ENCODE measurements around the gene EXOC3L2. TPM values are rescaled to one million over a fixed set of nuclear protein-coding genes. Genes with fewer than 3 reads are reported as not detected.

The EXOC3L2 gene
- total RNA-seq, 2 experiments from 2014 or later = not detected

GRCh38 chr19:45224645-45225044 lies 20.6 kb downstream of the EXOC3L2 start:
- Histone ChIP-seq H3K36me3 (ENCODE audit: insufficient read depth, low read length) (no peaks in the 10 kb centered on the region), H3K4me3 (ENCODE audit: low read length) (no peak overlapping the region), H3K9me3 (ENCODE audit: control insufficient read depth in 1 of 2, insufficient read depth in 1 of 2, low read length in 2 of 2) (no peaks in the 10 kb centered on the region), H3K4me1 (ENCODE audit: insufficient read depth, low read length) (no peaks in the 10 kb centered on the region), H3K27ac (ENCODE audit: low read depth in 1 of 2, low read length in 2 of 2) (no peak overlapping the region), H3K27me3 (ENCODE audit: control insufficient read depth in 1 of 2, insufficient read depth in 2 of 2, low read length in 2 of 2) (peaks cover 2 to 5% of the 10 kb centered on the region in 2 experiments)
- ChIA-PET POLR2A (no interaction called here), CTCF (no interaction called here)
- intact Hi-C loops (cut with DNase I, micrococcal nuclease) = loop anchor here in 1 of 2 experiments (5.0 kb wide), 1 partner anchor 48 kb away; no protein-coding TSS in a partner anchor
- Mint-ChIP-seq H3K4me3 (no peak overlapping the region), H3K9me3 (no peaks in the 10 kb centered on the region), H3K27me3 (peaks cover 33% of the 10 kb centered on the region), H3K27ac (no peak overlapping the region), H3K36me3 (ENCODE audit: low read depth) (no peaks in the 10 kb centered on the region), H3K4me1 (ENCODE audit: low read depth) (no peaks in the 10 kb centered on the region)
- DNase-seq (no peak), ATAC-seq (ENCODE audit: poor library complexity) (no peak)
- TF ChIP-seq CTCF (IDR thresholded peaks at IDR 0.05) = no peak

GRCh38 chr19:45223879-45224278 lies 21.3 kb downstream of the EXOC3L2 start:
- Histone ChIP-seq H3K27me3 (ENCODE audit: control insufficient read depth in 1 of 2, insufficient read depth in 2 of 2, low read length in 2 of 2) (peaks cover 2 to 5% of the 10 kb centered on the region in 2 experiments), H3K27ac (ENCODE audit: low read depth in 1 of 2, low read length in 2 of 2) (no peak overlapping the region), H3K9me3 (ENCODE audit: control insufficient read depth in 1 of 2, insufficient read depth in 1 of 2, low read length in 2 of 2) (no peaks in the 10 kb centered on the region), H3K4me3 (ENCODE audit: low read length) (no peak overlapping the region), H3K4me1 (ENCODE audit: insufficient read depth, low read length) (no peaks in the 10 kb centered on the region), H3K36me3 (ENCODE audit: insufficient read depth, low read length) (no peaks in the 10 kb centered on the region)
- Mint-ChIP-seq H3K4me1 (ENCODE audit: low read depth) (no peaks in the 10 kb centered on the region), H3K27me3 (peaks cover 37% of the 10 kb centered on the region), H3K36me3 (ENCODE audit: low read depth) (no peaks in the 10 kb centered on the region), H3K27ac (no peak overlapping the region), H3K9me3 (no peaks in the 10 kb centered on the region), H3K4me3 (no peak overlapping the region)
- CTCF ChIA-PET = no interaction called here
- no peak for DNase-seq
- POLR2A ChIA-PET = no interaction called here
- ATAC-seq (ENCODE audit: poor library complexity) = no peak
- no peak for TF ChIP-seq CTCF (IDR thresholded peaks at IDR 0.05)
- intact Hi-C loops (cut with DNase I, micrococcal nuclease) = no loop called here

- peaks cover 8 to 13% of the 10 kb centered on the region in 2 experiments for H3K27me3 ChIP-seq (ENCODE audit: control insufficient read depth in 1 of 2, insufficient read depth in 2 of 2, low read length in 2 of 2)
These were observed 22.5 kb downstream of the EXOC3L2 start for GRCh38 chr19:45222724-45223123.

More at GRCh38 chr19:45222724-45223123, 22.5 kb downstream of the EXOC3L2 start:
- ATAC-seq (ENCODE audit: poor library complexity) (no peak), DNase-seq (no peak)
- H3K4me3 ChIP-seq (ENCODE audit: low read length) = no peak overlapping the region
- CTCF ChIA-PET = no interaction called here
- H3K4me1 ChIP-seq (ENCODE audit: insufficient read depth, low read length) = no peaks in the 10 kb centered on the region
- H3K36me3 Mint-ChIP-seq (ENCODE audit: low read depth) = no peaks in the 10 kb centered on the region
- no peaks in the 10 kb centered on the region for H3K36me3 ChIP-seq (ENCODE audit: insufficient read depth, low read length)
- POLR2A ChIA-PET = no interaction called here
- no peak for TF ChIP-seq CTCF (IDR thresholded peaks at IDR 0.05)
- no peak overlapping the region for H3K27ac Mint-ChIP-seq
- no peak overlapping the region for H3K27ac ChIP-seq (ENCODE audit: low read depth in 1 of 2, low read length in 2 of 2)
- H3K27me3 Mint-ChIP-seq = peaks cover 48% of the 10 kb centered on the region
- H3K9me3 ChIP-seq (ENCODE audit: control insufficient read depth in 1 of 2, insufficient read depth in 1 of 2, low read length in 2 of 2) = no peaks in the 10 kb centered on the region
- intact Hi-C loops (cut with DNase I, micrococcal nuclease) = no loop called here
- no peaks in the 10 kb centered on the region for H3K9me3 Mint-ChIP-seq
- no peak overlapping the region for H3K4me3 Mint-ChIP-seq
- no peaks in the 10 kb centered on the region for H3K4me1 Mint-ChIP-seq (ENCODE audit: low read depth)

Data from CD4-positive, alpha-beta T cell (primary cell).